ENCODE results near the gene PSMD7. TPM values are rescaled to one million over a fixed set of nuclear protein-coding genes. Genes with fewer than 3 reads are reported as not detected.
"Not testable (repeated sequence)": the region's sequence is repeated elsewhere in the genome, so short reads cannot be mapped to it uniquely, and the experiment has no call there.

Gene PSMD7
- total and polyA plus RNA-seq, 2 of the 4 experiments (the other 2 are of a cell fraction): 80.8 to 98.3 TPM

GRCh38 chr16:74324777-74325176 lies 28.2 kb downstream of the PSMD7 start:
- H3K36me3 ChIP-seq (ENCODE audit: control insufficient read depth, insufficient read depth, low read length): peaks cover 14% of the 10 kb centered on the region
- ATAC-seq (ENCODE audit: low read depth); H3K4me3 ChIP-seq (ENCODE audit: insufficient read depth, low read depth, low read length); H3K23ac ChIP-seq (ENCODE audit: low read depth, low read length); H3K4ac ChIP-seq (ENCODE audit: low read depth, low read length); H2AK5ac ChIP-seq (ENCODE audit: low read depth, low read length); H4K8ac ChIP-seq (ENCODE audit: low read depth in 2 of 2, low read length in 2 of 2); POLR2A ChIA-PET (ENCODE audit: unreplicated experiment); H2BK120ac ChIP-seq (ENCODE audit: low read depth, low read length); BruUV-seq (replicated peaks); H3K9me1 ChIP-seq (ENCODE audit: insufficient read depth, low read length); H3K79me1 ChIP-seq (ENCODE audit: low read depth in 1 of 2, low read length in 2 of 2); H2BK15ac ChIP-seq (ENCODE audit: low read depth, low read length); intact Hi-C loops (cut with micrococcal nuclease); H3K56ac ChIP-seq (ENCODE audit: extremely low read depth, insufficient read depth, low read length); H2AFZ ChIP-seq (replicated peaks; ENCODE audit: low read length, poor library complexity); H4K5ac ChIP-seq (ENCODE audit: low read depth, low read length); H4K91ac ChIP-seq (ENCODE audit: insufficient read depth, low read depth, low read length); dilution Hi-C loops (cut with HindIII; ENCODE audit: low sequenced_read_pairs, unreplicated experiment); H3K18ac ChIP-seq (ENCODE audit: low read depth, low read length); DNase-seq; H3K27ac ChIP-seq (ENCODE audit: insufficient read depth, low read length); H4K20me1 ChIP-seq (ENCODE audit: insufficient read depth, low read length); H3K14ac ChIP-seq (replicated peaks; ENCODE audit: low read depth, low read length); H2BK20ac ChIP-seq (ENCODE audit: low read depth, low read length); H3K27me3 ChIP-seq (ENCODE audit: control insufficient read depth, insufficient read depth, low read length); H2BK5ac ChIP-seq (ENCODE audit: low read depth, low read length, poor library complexity, severe bottlenecking); H3K4me2 ChIP-seq (ENCODE audit: low read depth, low read length); H3K4me1 ChIP-seq (ENCODE audit: control insufficient read depth, insufficient read depth, low read length); H2AK9ac ChIP-seq (replicated peaks; ENCODE audit: low read depth, low read length, poor library complexity); H3K9me3 ChIP-seq (ENCODE audit: control insufficient read depth, insufficient read depth, low read length); H3K9ac ChIP-seq (ENCODE audit: low read depth, low read length): not testable (repeated sequence)
- in situ Hi-C loops (cut with MboI; ENCODE audit: low sequenced_read_pairs): loop anchor here (10.0 kb wide), 1 partner anchor 300 kb away; no protein-coding TSS in a partner anchor
- 100% methylated on average over 2 of the region's 5 CpGs; no CpG with 5 or more reads in 1 of the 2 experiments for WGBS, 2 experiments (ENCODE audit: extremely low coverage in 2 of 2, insufficient read length in 1 of 2)
- CTCF ChIA-PET: interaction anchor here (0.6 kb wide), 1 partner anchor 1756 kb away, joined by 3 read pairs; no protein-coding TSS in a partner anchor
